ENCODE data around the gene PDYN. TPM values are rescaled to one million over a fixed set of nuclear protein-coding genes. Genes with fewer than 3 reads are reported as not detected.

PDYN gene
- total RNA-seq, 4 donors from 2014 or later: not detected

DNA sequence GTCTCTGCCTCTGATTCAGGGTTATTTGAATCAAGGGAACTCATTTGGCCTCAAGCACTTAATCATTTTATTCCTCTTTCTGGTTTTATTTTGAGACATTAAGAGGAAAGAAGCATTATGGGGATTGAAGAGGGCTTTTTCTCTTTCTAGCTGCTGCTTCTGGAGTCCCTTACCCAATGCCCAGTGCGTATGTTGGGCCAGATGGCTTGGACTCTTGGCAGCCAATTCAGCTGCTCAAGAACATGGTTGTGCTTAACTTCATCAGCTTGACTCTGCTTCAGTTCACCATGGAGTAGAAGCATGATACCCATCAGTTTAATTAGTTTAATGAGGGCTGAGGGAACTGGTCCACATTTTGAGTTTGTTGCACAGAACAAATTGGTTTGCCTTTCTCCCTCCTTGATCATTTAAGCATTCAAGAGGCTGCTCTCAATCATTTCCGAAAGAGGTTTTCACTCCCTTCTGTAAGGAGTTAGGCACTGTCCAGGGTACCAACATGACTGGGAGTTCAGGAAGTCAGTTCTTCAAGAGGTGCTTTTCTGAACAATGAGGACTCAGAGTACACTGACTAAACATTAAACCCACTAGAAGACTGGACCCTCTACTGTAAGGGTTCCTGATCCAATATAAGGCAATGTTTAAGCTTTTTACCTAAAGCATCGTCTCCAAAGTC lies 14.6 kb downstream of the PDYN start:
- TF ChIP-seq, protein P1, sequence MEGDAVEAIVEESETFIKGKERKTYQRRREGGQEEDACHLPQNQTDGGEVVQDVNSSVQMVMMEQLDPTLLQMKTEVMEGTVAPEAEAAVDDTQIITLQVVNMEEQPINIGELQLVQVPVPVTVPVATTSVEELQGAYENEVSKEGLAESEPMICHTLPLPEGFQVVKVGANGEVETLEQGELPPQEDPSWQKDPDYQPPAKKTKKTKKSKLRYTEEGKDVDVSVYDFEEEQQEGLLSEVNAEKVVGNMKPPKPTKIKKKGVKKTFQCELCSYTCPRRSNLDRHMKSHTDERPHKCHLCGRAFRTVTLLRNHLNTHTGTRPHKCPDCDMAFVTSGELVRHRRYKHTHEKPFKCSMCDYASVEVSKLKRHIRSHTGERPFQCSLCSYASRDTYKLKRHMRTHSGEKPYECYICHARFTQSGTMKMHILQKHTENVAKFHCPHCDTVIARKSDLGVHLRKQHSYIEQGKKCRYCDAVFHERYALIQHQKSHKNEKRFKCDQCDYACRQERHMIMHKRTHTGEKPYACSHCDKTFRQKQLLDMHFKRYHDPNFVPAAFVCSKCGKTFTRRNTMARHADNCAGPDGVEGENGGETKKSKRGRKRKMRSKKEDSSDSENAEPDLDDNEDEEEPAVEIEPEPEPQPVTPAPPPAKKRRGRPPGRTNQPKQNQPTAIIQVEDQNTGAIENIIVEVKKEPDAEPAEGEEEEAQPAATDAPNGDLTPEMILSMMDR (IDR thresholded peaks at IDR 0.05): no peak
- DNase-seq (ENCODE audit: low spot score) (no peak), ATAC-seq (ENCODE audit: low FRiP score) (no peak)

DNA sequence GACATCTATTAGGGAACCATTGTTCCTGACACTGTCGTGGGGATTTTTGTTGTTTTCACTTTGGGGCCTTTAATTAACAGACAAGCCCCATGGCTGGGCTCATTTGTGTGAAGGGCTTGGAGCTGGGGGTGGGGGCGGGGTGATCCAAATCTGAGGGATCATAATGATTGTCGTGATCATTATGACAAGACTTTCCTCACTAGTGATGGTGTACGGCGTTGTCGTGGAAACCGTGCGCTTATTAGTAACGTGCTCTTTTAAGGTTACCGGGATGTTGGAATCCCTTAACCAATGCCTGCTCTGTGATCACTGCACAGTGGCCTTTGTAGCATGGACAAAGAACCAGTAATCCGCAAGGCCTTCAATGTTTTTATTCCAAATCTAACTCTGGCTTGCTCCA lies 18.6 kb downstream of the PDYN start:
- TF ChIP-seq, protein P1 (IDR thresholded peaks at IDR 0.05): no peak
- ATAC-seq (ENCODE audit: low FRiP score) (no peak), DNase-seq (ENCODE audit: low spot score) (no peak)

DNA sequence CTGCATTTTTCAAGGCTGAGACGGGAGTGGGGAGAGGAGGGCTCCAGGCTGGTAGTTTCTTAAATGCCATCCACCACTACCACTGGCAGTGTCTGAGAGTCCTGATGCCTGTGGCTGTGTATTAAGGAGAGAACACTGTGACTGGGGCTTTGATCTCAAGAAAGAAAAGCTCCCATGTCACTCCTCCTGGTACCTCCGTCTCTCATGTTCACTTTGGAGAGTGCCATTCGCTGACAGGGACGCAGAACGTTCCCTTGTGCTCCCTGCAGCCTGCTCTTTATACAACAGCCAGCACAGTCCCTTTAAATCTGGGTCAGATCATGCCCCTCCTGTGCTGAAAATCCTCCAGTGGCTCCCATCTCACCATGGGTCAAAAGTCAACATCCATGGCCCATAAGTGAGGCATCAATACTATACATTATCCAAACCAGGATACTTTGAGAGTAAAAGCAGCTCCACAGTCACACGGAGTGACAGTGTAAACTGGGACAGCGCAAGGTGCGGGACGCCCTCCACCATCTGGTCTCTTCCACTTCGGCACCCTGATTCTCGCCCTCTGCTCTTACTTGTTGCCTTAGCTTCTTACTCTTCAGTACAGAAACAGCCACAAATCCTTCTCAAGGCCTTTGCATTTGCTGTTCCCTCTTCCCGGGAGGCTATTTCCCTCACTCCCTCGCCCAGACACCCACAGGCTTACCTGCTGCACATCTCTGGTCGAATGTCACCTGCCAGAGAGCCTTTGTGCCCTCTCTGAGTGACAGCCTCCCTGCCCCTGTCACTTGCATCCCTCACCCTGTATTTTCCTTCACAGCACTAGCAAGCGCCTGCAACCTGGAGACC lies 20.0 kb downstream of the PDYN start:
- TF ChIP-seq, protein P1 (IDR thresholded peaks at IDR 0.05): no peak
- DNase-seq (ENCODE audit: low spot score): no peak
- ATAC-seq (ENCODE audit: low FRiP score): no peak

DNA sequence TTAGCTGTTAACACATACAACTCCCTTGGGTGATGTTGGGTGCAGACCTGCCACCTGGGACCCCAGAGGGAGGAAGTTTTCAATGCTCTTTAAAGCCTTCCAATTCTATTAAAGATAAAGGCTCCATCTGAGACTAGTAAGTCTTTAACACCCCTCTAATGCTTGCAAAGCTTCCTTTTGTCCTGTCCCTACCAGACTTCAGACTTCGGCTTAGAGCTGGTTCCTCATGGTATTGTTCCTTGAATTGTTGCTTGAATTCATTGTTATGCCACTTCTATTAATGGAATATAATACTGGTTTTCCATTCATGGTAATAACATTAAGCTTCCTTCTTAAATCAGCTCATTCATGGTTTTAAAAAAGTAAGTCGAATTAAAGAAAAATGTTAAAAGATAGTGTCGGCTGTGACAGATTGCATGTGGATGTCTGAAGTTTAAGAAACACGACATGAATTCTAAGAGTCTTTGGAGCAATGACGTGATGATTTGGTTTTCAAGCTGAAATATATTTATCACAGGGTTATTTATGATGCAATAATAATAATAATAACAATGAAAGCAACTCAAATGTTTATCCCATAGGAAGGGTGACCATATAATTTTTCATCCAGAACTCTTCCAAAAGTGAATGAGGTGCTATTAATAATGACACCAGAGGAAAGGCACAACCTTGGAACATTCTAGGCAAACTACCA lies 21.8 kb downstream of the PDYN start:
- DNase-seq (ENCODE audit: low spot score) (no peak), ATAC-seq (ENCODE audit: low FRiP score) (no peak)
- TF ChIP-seq, protein P1 (IDR thresholded peaks at IDR 0.05): no peak

DNA sequence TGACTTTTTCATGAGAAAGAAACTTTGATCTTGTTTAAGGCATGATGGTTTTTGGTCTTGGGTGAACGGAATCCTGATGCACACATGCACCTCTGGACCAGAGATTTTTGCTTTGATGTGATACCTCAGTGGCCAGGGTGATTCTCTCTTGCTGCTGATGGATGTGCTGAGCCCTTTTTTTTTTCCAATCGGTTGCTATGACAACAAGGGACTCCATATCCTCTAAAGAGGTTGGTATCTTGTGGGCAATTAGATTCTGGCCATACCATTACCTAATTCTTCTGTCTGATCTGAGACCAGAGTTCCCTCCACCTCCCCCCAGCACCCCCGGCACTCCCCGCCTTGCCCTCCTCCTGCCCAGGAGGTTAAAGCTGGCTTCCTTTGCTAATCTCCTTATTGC lies 24.9 kb downstream of the PDYN start:
- no peak for DNase-seq (ENCODE audit: low spot score)
- no peak for ATAC-seq (ENCODE audit: low FRiP score)
- TF ChIP-seq, protein P1 (IDR thresholded peaks at IDR 0.05): no peak

DNA sequence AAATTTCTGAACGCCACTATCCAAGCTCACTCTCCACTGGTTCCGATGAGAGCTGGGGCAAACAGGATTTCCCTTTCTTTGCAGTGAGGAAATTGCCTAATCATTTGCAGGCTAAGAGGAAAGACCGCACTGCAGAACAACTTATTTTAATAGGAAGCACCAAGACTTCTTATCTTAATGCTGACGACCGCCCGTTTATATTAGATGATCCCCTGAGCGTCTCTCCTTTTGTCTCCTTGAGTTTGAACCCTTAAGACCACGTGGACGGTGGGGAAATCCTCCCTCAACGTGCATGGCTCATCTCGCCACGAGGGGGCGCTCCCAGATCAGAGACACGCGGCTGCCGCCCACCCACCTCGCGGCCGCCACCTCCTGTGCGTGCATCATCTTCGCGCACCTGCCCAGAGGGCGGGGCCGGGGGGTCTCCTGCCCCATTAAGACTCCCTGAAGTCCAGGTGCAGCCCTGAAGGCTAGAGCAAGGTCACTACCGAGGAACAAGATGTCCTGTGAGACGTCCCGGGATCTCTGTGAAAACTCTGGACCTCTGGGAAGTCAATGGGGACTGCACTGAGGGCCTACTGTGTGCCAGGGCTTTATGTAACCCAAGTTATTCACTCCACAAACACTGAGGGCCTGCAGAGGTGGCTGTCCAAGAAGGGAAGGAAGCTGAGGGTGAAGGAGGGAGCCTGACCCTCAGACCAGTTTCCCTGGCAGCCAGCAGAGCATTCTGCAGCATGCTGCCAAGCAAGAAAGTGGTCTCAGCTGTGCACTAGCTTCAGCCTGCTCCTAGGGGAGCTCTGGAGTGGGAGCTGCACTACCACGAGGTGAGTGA lies 28.1 kb downstream of the PDYN start:
- TF ChIP-seq, protein P1 (IDR thresholded peaks at IDR 0.05): peak in 2 of 3 donors; percentile 37 to 68
- peak; percentile 72 for ATAC-seq (ENCODE audit: low FRiP score)
- DNase-seq (ENCODE audit: low spot score): peak; percentile 92

Measured in omental fat pad (tissue), 4 donors.